Memory B cell (primary cell): ENCODE data around the gene UBA52.
"Not testable (repeated sequence)": the region's sequence is repeated elsewhere in the genome, so short reads cannot be mapped to it uniquely, and the experiment has no call there.

Experiments
- ATAC-seq: fragments of 150-1000 bp; cut with Tn5 transposase; 2 replicates; pipeline ENCODE4 v1.10.0; 2021; ENCODE audit warnings: low read depth, mild to moderate bottlenecking, moderate library complexity
- DNase-seq, 2 donors: peaks; one replicate each; pipeline ENCODE4 v3.0.0; 2022; ENCODE audit warnings: low spot score in 2 of 2
- H3K27ac Mint-ChIP-seq: one replicate; pipeline ENCODE4 v1.8.0; 2022; ENCODE audit warnings: mild to moderate bottlenecking, moderate library complexity, mixed read lengths
- H3K27me3 Mint-ChIP-seq: one replicate; pipeline ENCODE4 v1.8.0; 2022; ENCODE audit warnings: mixed read lengths
- H3K36me3 Mint-ChIP-seq: one replicate; pipeline ENCODE4 v1.8.0; 2022; ENCODE audit warnings: mild to moderate bottlenecking, mixed read lengths
- H3K4me1 Mint-ChIP-seq: one replicate; pipeline ENCODE4 v1.8.0; 2022; ENCODE audit warnings: mixed read lengths
- H3K4me3 Mint-ChIP-seq: one replicate; pipeline ENCODE4 v1.8.0; 2022; ENCODE audit warnings: mild to moderate bottlenecking, moderate library complexity, mixed read lengths
- H3K9me3 Mint-ChIP-seq: one replicate; pipeline ENCODE4 v1.8.0; 2022; ENCODE audit warnings: mixed read lengths

UBA52 gene

DNA sequence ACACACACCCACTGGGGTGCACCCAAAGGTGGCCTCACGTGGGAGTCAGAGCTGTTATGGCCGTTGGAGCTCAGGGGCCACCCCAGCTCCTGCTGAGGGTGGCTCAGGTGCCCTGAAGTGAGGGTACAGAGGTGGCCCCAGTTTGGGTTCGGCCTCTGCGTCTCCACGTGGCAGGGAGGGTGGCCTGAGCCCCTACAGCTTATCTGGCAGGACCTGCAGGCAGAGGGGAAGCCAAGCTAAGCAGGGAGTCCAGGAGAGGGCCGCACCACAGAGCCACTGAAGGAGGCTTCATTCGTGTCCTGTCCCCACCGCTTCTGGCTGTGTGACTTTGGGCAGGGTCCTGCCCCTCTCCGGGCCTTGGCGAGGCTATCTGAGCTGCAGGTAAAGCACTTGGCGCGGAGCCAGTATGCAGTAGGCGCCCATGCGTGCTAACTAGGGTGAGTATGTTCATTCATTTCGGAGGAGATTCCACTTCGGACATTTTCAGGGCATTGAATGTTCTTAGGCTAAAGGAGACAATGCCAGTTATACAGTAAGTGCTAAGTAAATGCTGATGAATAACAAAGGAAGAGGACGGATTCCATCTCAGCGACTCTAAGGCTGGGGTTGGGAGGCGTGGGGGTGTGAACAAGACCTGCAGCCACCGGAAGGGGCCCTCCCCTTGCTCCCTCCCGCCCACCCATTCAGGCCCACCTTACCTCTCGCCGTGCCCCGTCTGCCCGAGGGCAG, 21.9 kb downstream of the UBA52 start:
- peaks cover 5% of the 10 kb centered on the region for H3K36me3 Mint-ChIP-seq
- H3K4me3 Mint-ChIP-seq, result peak overlapping the region; percentile 52
- DNase-seq (no peak), ATAC-seq (no peak)
- no peaks in the 10 kb centered on the region for H3K9me3 Mint-ChIP-seq
- H3K27ac Mint-ChIP-seq, result peak overlapping the region; percentile 58
- H3K27me3 Mint-ChIP-seq, result peaks cover under 1% of the 10 kb centered on the region
- peaks cover 17% of the 10 kb centered on the region for H3K4me1 Mint-ChIP-seq

DNA sequence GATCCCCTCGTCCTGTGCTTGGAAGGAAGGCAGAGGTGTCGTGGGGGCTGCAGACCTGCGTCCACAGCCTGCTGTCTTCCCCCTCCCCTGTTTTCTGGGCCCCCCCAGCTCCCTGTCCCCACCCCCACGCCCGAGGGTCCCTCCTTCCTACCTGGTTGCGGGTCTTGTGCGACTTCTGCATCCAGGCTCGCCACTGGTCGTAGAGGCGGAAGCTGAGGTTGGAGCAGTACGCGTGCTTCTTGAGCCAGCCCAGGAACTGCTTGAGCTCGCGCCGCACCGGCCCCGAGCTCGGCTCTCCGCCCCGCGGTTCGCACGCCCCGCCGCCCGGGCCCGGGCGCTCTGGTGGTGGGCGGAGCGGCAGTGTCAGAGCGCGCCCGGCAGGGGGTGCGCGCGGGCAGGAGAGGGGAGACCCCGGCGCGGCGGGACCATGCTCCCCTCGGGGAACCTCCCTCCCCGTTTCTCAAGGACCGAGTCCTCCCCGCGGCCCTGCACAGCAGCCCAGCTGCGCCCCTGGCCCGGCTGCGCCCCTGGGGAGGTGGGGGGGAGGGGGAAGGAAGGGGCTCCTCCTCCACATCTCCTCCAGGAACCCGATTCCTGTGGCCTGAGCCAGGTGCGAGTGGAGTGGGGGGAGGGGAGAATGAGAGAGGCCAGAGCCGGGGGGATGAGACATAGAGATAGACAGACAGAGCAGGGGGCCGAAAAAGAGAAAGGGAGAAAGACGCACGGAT, 22.6 kb downstream of the UBA52 start:
- ATAC-seq (peak; percentile 63), DNase-seq (peak; percentile 70 to 78)
- Mint-ChIP-seq H3K4me3 (peak overlapping the region; percentile 70), H3K27ac (peak overlapping the region; percentile 81), H3K4me1 (peaks cover 17% of the 10 kb centered on the region), H3K9me3 (no peaks in the 10 kb centered on the region), H3K27me3 (peaks cover 1% of the 10 kb centered on the region), H3K36me3 (peaks cover 5% of the 10 kb centered on the region)

DNA sequence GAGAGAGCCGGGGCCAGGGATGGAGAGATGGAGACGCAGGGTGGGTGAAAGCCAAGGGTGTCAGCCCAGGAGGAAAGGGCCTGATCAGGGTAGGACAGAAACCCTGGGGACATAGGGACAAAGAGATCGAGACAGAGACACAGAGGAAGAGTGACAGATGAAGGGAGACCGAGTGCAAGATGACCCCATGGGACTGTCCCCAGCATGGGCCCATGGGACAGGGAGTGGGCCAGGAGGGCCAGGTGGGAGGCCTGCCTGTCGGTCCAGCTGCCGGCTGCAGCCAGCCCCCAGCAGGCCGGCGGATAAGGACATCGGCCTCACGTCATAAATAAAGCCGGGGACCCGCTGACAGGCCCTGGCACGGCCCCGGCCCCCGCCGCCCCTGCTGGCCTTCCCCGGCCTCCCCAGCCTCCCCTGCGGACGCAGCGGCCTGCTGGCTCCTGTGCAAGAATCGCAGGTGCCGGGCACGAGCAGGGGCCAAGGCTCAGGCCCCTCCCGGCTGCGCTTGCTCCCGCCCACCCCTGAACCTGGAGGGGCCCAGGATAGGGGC, 23.2 kb downstream of the UBA52 start:
- Mint-ChIP-seq H3K9me3 (no peaks in the 10 kb centered on the region), H3K4me1 (peaks cover 14% of the 10 kb centered on the region), H3K4me3 (peak overlapping the region; percentile 70), H3K36me3 (peaks cover 5% of the 10 kb centered on the region), H3K27ac (peak overlapping the region; percentile 81), H3K27me3 (peaks cover 1% of the 10 kb centered on the region)
- ATAC-seq (no peak), DNase-seq (no peak)

DNA sequence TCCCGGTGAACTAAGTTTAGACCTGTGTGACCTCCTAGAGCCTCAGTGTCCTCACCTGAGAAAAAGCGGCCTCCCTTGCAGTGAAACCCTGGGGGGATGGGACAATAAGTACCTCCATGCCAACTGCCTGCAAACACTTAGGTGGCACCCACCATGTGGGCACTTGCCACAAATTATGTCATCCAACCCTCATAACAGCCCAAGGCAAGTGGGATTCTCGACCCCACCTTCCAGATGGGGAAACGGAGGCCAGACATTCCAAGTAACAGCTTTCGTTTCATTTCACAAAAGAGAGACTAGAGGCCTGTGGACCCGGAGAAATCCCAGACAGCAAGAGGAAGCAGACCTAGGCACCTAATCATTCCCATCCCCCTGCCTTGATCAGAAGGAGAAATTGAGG, 23.8 kb downstream of the UBA52 start:
- Mint-ChIP-seq H3K36me3 (peaks cover 4% of the 10 kb centered on the region), H3K9me3 (no peaks in the 10 kb centered on the region), H3K27me3 (peaks cover 1% of the 10 kb centered on the region), H3K4me3 (peak overlapping the region; percentile 58), H3K27ac (no peak overlapping the region), H3K4me1 (peaks cover 10% of the 10 kb centered on the region)
- DNase-seq (no peak), ATAC-seq (no peak)

DNA sequence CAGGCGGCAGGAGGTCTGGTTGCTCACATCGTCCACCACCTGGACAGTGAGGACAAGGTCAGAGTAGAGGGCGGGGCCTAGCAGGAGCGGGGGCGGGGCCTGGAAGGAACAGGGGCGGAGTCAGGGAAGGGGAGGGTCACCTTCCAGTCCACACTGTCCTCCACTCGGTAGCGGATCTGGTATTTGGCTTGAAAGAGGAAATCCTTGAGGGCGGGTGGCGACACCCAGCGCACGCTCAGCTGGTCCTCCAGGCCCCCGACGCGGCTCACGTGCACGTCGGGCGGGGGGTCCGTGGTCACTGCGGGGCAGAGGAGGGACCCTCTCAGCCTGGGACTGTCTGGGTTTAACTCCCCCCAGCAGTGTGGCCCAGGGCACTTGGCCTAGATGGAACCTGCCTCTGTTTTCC, 25.1 kb downstream of the UBA52 start:
- Mint-ChIP-seq H3K27me3 (peaks cover 7% of the 10 kb centered on the region), H3K4me3 (no peak overlapping the region), H3K27ac (no peak overlapping the region), H3K4me1 (peaks cover 7% of the 10 kb centered on the region), H3K36me3 (no peaks in the 10 kb centered on the region), H3K9me3 (no peaks in the 10 kb centered on the region)
- no peak for ATAC-seq
- DNase-seq, result no peak

DNA sequence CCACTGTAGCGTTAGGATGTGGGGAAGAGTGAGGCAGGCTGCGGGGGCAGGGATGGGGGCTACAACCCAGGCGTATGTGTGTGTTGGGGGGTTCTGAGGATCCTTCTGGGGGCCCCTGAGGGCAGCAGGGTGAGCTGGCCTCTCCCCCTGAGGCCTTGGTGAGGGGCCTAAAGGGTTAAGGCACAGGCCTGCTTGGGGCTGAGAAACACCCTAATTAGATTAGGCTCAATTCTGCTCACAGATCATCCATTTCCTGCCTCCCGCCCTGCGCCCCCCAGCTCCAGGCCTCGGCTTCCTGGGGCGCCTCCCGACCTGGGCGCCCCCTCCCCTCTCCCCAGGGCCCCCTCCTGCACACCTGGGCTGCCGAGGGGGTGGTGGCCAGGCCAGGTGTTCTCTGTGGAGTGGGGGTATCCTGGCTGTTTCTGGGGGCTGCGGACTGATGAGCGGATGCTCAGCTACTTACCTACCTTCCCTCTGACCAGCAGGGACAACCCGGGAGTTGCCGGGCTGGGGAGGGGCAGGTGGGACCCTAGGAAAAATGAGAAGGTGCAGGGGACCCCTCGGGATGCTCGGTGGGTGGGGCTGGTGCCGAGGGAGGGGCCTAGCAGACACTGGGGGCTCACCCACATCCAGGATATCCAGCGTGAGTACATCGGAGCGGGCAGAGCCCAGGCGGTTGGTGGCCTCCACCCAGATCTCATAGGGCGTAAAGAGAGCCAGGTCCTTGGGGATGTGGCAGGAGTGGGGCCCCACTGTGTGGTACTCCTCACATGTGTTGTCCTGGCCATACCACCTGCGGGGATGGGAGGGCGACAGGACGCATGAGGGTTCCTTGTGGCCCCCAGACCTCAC, 26.4 kb downstream of the UBA52 start:
- Mint-ChIP-seq H3K27ac (no peak overlapping the region), H3K27me3 (peaks cover 12% of the 10 kb centered on the region), H3K4me3 (no peak overlapping the region), H3K4me1 (peaks cover 8% of the 10 kb centered on the region), H3K36me3 (no peaks in the 10 kb centered on the region), H3K9me3 (no peaks in the 10 kb centered on the region)
- ATAC-seq (no peak), DNase-seq (no peak)

DNA sequence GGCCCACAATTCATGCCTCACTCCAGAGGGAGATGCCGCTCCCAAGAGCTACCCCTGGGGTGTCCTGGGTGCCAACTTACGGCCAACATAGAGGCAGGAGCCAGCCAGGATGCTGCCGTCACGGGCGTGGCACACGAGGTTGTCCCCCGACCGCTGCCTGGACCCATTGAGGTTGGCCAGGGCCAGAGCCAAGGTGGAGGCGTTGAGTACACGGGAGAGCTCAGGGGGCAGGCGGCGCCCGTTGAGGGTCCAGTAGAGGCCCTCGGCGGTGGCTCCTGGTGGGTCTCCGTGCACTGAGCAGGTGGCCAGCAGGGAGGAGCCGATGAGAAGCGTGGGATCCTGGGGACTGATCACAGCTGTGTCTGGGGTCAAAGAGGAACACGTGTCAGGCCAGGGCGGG, 27.8 kb downstream of the UBA52 start:
- no peaks in the 10 kb centered on the region for H3K36me3 Mint-ChIP-seq
- H3K27ac Mint-ChIP-seq, result no peak overlapping the region
- ATAC-seq (no peak), DNase-seq (no peak)
- no peak overlapping the region for H3K4me3 Mint-ChIP-seq
- H3K4me1 Mint-ChIP-seq, result peaks cover 11% of the 10 kb centered on the region
- no peaks in the 10 kb centered on the region for H3K9me3 Mint-ChIP-seq
- peaks cover 16% of the 10 kb centered on the region for H3K27me3 Mint-ChIP-seq

DNA sequence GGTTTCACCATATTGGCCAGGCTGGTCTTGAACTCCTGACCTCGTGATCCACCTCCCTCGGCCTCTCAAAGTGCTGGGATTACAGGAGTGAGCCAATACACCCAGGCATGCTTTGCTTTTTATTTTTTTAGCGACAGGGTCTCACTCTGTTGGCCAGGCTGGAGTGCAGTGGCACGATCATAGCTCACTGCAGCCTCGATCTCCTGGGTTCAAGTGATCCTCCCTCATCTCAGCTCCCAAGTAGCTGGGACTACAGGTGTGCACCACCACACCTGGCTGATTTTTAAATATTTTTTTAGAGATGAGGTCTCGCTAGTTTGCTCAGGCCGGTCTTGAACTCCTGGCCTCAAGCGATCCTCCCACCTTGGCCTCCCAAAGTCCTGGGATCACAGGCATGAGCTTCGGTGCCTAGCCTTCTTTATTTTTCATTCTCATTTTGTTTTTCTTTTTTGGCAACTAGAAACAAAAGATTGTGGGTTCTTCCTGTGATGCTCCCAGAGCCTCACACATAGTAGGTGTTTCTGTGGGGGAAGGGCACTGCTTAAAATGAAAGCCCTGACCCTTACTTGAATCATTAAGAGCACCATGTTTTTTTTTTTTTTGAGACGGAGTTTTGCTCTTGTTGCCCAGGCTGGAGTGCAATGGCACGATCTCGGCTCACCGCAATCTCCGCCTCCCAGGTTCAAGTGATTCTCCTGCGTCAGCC, 29.2 kb downstream of the UBA52 start:
- ATAC-seq, H3K4me3 Mint-ChIP-seq, DNase-seq: not testable (repeated sequence)

DNA sequence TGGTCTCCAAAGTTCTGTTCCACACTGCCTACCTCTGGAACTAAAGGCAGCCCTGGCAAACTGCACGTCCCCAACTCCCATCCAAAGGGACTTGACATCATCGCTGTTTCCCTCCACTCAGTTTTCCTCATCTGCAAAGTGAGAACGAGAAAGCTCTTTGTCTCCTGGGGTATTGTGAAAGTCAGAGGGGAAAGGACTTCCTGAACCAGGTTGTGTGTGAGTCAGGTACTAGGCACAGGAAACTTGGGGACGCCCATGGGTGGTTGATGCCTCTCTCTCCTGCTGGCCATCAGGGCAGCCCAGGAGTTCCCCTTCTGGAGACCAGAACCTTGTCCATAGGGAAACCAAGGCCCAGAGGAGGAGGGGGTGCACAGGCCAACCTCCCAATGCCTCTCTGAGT, 30.2 kb downstream of the UBA52 start:
- ATAC-seq (no peak), DNase-seq (no peak)
- Mint-ChIP-seq H3K4me1 (peaks cover 7% of the 10 kb centered on the region), H3K9me3 (no peaks in the 10 kb centered on the region), H3K27me3 (peaks cover 19% of the 10 kb centered on the region), H3K27ac (no peak overlapping the region), H3K36me3 (no peaks in the 10 kb centered on the region), H3K4me3 (no peak overlapping the region)

More for the DNA sequence above, 29.2 kb downstream of the UBA52 start:
- H3K27ac Mint-ChIP-seq, H3K4me1 Mint-ChIP-seq, H3K9me3 Mint-ChIP-seq, H3K36me3 Mint-ChIP-seq: not testable (repeated sequence)
- peaks cover 19% of the 10 kb centered on the region for H3K27me3 Mint-ChIP-seq

DNA sequence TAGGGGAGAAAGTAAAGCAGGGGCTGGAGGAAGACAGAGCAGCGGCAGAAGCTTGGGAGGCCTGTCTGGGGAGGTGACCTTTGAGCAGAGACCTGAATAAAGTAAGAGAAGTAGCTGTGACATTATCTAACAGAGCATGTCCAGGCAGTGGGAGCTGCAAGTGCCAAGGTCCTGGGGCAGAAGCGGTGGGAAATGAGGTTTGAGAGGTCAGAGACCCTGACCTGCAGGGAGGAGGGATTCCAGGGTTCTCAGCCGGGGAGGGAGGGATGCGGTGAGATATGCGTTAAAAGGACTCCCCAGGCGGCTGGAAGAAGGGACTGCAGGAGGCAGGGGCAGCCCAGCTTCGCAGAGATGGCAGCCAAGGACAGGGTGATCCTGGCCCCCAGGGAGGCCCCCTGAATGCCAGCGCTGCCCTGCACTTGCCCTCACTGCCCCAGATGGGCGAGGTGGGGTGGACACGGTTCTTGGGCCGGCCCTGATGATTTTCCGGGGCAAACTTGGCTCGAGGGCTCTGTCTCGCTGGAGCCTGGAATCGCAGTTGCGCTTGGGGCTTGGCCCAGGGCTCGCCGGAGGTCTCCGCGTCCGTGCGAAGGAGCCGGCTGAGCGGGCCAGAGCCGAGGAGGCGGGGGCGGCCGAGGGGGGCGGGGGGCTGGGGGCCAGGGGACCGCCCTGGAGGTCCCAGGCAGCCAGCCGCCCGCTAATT, 31.7 kb downstream of the UBA52 start:
- Mint-ChIP-seq H3K4me1 (peaks cover 7% of the 10 kb centered on the region), H3K36me3 (no peaks in the 10 kb centered on the region), H3K9me3 (no peaks in the 10 kb centered on the region), H3K27me3 (peaks cover 26% of the 10 kb centered on the region), H3K27ac (no peak overlapping the region), H3K4me3 (no peak overlapping the region)
- DNase-seq (no peak), ATAC-seq (peak; percentile 69)

DNA sequence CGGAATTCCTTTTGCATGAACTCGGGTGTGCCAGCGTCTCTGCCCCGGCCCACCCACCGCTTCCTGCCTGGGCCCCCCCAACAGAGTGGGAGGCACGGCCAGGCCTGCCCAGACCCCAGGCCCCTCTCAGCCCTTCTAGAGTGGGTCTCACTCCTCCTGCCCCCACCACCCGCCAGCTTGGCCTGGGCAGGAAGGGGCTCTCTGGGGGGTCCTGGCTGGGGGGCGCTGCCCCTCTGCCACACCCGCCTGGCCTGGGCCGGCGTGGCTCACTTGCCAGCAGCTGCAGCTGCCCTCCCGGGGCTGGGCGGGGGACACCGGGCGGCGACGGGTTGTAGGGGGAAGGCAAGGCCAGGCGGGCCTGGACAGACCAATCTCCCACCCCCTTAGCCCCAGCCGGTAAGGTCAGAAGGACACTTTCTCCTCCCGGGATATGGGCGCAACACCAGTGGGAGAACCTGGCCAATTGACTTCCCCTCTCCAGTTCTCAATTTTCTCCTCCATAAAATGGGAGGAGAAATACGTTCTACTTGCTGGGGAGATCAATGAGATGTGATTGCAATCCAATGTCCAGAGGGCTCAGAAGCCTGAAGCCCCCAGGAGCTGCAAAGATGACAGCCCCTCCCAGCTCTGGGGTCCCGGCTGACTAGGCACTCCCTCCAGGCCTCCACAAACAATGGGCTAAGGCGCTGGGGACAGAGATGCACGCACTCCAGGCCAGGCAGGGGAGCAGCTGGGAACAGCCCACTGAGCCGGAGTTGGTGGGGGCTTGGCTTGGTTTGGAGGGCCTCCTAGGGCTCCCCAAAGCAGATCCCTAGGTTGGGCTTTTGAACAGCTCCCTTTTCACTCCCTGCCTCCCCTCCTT, 32.5 kb downstream of the UBA52 start:
- H3K27me3 Mint-ChIP-seq, result peaks cover 32% of the 10 kb centered on the region

DNA sequence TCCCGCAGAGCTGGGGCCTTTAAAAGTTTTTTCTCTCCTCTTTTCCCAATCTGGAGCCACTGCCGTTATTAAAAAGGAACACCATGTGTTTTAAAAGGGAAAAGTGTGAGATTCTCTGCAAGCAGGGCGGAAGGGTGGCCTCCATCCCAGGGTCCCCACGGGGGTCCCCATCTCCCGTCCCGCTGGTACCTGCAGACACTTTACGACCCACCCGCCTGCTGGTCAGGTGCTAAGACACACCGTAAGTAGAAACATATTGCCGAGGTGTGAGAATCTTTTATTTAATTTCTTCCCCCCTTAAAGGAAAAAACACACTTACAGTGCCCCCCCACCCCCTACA, 33.1 kb downstream of the UBA52 start:
- H3K27me3 Mint-ChIP-seq, result peaks cover 33% of the 10 kb centered on the region
- DNase-seq (no peak), ATAC-seq (no peak)
- no peaks in the 10 kb centered on the region for H3K36me3 Mint-ChIP-seq
- H3K27ac Mint-ChIP-seq, result no peak overlapping the region
- peaks cover 11% of the 10 kb centered on the region for H3K4me1 Mint-ChIP-seq
- H3K4me3 Mint-ChIP-seq, result no peak overlapping the region
- no peaks in the 10 kb centered on the region for H3K9me3 Mint-ChIP-seq

More for the DNA sequence above, 32.5 kb downstream of the UBA52 start:
- H3K4me3 Mint-ChIP-seq, result no peak overlapping the region
- DNase-seq (no peak), ATAC-seq (no peak)
- H3K36me3 Mint-ChIP-seq, result no peaks in the 10 kb centered on the region
- H3K4me1 Mint-ChIP-seq, result peaks cover 10% of the 10 kb centered on the region
- H3K9me3 Mint-ChIP-seq, result no peaks in the 10 kb centered on the region
- no peak overlapping the region for H3K27ac Mint-ChIP-seq
